ENCODE data around the gene ABCC1. TPM values are rescaled to one million over a fixed set of nuclear protein-coding genes. Genes with fewer than 3 reads are reported as not detected.
A peak's percentile ranks its signal among the peaks of the same experiment; 100 is the strongest.

The ABCC1 gene
- total RNA-seq, 1 donor from 2014 or later = 11.6 TPM

GRCh38 chr16:16045879-16046278 lies 96.5 kb downstream of the ABCC1 start:
- DNase-seq (ENCODE audit: low spot score) = no peak

- DNase-seq (ENCODE audit: low spot score) = no peak
Measured at GRCh38 chr16:16047761-16048160, 98.3 kb downstream of the ABCC1 start.

GRCh38 chr16:16048904-16049582 lies 99.6 kb downstream of the ABCC1 start:
- no peak for DNase-seq (ENCODE audit: low spot score)

GRCh38 chr16:16050106-16050505 lies 100.7 kb downstream of the ABCC1 start:
- DNase-seq (ENCODE audit: low spot score) = no peak

- DNase-seq (ENCODE audit: low spot score) = no peak
Measured at GRCh38 chr16:16051132-16051531, 101.7 kb downstream of the ABCC1 start.

- DNase-seq (ENCODE audit: low spot score) = no peak
Measured at GRCh38 chr16:16052916-16053315, 103.5 kb downstream of the ABCC1 start.

GRCh38 chr16:16057102-16057501 lies 107.7 kb downstream of the ABCC1 start:
- DNase-seq (ENCODE audit: low spot score) = no peak

GRCh38 chr16:16059160-16059559 lies 109.7 kb downstream of the ABCC1 start:
- DNase-seq (ENCODE audit: low spot score) = no peak

- DNase-seq (ENCODE audit: low spot score) = no peak
Measured at GRCh38 chr16:16059895-16060590, 110.6 kb downstream of the ABCC1 start.

GRCh38 chr16:16062023-16062937 lies 112.9 kb downstream of the ABCC1 start:
- DNase-seq (ENCODE audit: low spot score) = no peak

GRCh38 chr16:16063683-16064082 lies 114.3 kb downstream of the ABCC1 start:
- no peak for DNase-seq (ENCODE audit: low spot score)

- no peak for DNase-seq (ENCODE audit: low spot score)
Measured at GRCh38 chr16:16064874-16065384, 115.5 kb downstream of the ABCC1 start.

- DNase-seq (ENCODE audit: low spot score) = no peak
Measured at GRCh38 chr16:16067127-16067526, 117.7 kb downstream of the ABCC1 start.

GRCh38 chr16:16071631-16072244 lies 122.3 kb downstream of the ABCC1 start:
- no peak for DNase-seq (ENCODE audit: low spot score)

- no peak for DNase-seq (ENCODE audit: low spot score)
Measured at GRCh38 chr16:16073001-16073545, 123.7 kb downstream of the ABCC1 start.

- peak; percentile 82 for DNase-seq (ENCODE audit: low spot score)
Measured at GRCh38 chr16:16073891-16074881, 124.8 kb downstream of the ABCC1 start.

- peak; percentile 26 for DNase-seq (ENCODE audit: low spot score)
Measured at GRCh38 chr16:16075488-16076422, 126.3 kb downstream of the ABCC1 start.

- DNase-seq (ENCODE audit: low spot score) = no peak
Measured at GRCh38 chr16:16076423-16076813, 127.0 kb downstream of the ABCC1 start.
